IPS DF 4.7 (cell line): ENCODE measurements around the gene RANBP3L.
"Not testable (repeated sequence)": the region's sequence is repeated elsewhere in the genome, so short reads cannot be mapped to it uniquely, and the experiment has no call there.

Experiments
- DNase-seq: peaks from one replicate; pipeline ENCODE4 v3.0.0-alpha.2; 2013; ENCODE audit warnings: low spot score; ENCODE audit errors: extremely low read depth

RANBP3L gene

GRCh38 chr5:36208786-36209185 is 92.9 kb downstream of the RANBP3L start:
- DNase-seq, result no peak

DNA sequence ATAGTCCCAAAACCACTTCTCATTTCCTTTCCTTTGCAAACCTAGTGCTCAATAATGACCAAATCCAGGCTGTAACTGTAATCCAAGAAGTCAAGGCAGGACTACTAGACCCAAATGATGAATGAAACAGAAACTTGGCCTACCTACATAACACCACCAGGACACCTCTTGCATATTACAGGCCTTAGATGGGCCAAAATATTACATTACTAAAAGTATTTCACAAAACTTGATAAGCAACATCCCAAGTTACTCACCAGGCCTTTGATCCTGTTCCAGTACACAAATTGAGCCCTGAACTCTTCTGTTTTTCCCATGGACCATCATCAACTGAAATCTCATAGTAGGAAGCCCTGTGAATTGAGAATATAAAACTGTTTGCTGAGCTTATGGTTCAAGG is 94.8 kb downstream of the RANBP3L start:
- no peak for DNase-seq

DNA sequence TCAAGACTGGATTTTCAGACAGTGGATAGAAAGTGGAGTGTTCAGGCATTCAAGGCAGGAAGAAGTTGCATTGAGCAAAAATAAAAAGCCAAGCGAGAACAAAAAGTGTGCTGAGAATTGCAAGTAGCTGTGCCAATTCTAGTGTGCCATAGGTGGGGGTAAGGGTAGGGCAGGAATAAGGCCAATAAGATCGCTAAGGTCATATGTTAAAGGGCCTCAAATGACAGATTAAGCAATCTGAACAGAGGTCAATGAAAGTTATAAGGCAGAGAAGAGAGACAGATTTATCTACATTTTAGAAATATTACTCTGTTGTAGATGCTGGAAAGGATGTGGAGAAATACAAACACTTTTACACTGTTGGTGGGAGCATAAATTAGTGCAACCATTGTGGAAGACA is 96.4 kb downstream of the RANBP3L start:
- DNase-seq, result no peak

DNA sequence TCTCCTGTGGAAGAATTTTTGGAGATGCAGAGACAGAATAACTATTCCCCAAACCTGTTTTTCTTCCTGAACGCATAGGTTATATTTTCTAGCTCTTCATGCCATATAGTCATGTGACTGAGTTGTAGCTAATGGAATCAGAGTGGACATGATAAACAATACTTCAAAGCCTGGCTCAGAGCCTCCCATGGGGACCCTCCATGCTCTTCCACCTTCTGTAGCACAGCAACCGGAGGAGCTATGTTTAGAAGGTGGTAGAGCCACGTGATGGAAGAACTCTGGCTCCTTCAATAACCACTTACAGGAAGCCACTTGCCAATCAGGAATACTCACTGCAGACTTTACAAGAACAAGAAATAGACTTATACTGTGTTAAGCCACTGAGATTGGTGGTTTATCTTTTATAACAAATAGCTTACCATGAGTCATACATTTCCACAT is 99.2 kb downstream of the RANBP3L start:
- DNase-seq, result no peak

- no peak for DNase-seq
Measured at GRCh38 chr5:36200513-36200912, 101.2 kb downstream of the RANBP3L start.

DNA sequence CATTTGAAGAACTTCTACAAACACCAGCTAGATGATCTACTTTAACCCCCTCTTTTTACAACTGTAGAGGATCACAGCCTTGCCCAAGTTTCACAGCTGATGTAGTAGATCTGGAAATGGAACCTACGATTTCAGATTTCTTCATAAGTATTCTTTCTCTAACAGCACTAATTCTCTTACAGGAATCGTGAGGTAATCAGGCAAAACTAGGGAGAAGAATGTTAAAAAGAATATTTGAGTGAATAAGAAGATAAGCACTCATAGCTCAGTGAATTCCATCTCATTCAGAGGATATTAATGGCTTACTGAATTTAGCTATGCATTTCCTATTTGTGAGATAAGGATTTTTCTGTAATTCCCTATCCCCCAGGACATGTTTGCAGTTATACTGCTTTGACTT is 102.1 kb downstream of the RANBP3L start:
- DNase-seq, result no peak

DNA sequence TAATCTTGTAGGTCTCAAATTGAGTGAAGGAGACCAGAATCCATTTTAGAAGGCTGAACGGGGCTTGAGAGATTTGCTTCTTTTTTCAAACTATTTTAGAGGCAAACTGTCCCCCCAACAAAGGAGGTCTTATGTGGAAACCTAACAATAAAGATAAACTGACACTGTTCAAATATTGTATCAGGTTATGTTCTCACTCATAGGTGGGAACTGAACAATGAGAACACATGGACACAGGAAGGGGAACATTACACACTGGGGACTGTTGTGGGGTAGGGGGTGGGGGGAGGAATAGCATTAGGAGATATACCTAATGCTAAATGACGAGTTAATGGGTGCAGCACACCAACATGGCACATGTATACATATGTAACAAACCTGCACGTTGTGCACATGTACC is 102.9 kb downstream of the RANBP3L start:
- DNase-seq, result not testable (repeated sequence)
